A549 treated with AZD2906 at 1 μM for 4 hours (cell line): ENCODE results near the gene LORICRIN. TPM values are rescaled to one million over a fixed set of nuclear protein-coding genes. Genes with fewer than 3 reads are reported as not detected.

Source experiments
- total RNA-seq: library from RNA; stranded (reverse); fragments of 200-300 nt; extraction: Qiagen RNA extraction; gene quantifications from 5 replicates; pipeline ENCODE4 v1.2.3, GENCODE V29; 2022

LORICRIN gene, protein sequence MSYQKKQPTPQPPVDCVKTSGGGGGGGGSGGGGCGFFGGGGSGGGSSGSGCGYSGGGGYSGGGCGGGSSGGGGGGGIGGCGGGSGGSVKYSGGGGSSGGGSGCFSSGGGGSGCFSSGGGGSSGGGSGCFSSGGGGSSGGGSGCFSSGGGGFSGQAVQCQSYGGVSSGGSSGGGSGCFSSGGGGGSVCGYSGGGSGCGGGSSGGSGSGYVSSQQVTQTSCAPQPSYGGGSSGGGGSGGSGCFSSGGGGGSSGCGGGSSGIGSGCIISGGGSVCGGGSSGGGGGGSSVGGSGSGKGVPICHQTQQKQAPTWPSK
- 0.06 TPM in 1 of 5 replicates, not detected in the others for total RNA-seq

DNA sequence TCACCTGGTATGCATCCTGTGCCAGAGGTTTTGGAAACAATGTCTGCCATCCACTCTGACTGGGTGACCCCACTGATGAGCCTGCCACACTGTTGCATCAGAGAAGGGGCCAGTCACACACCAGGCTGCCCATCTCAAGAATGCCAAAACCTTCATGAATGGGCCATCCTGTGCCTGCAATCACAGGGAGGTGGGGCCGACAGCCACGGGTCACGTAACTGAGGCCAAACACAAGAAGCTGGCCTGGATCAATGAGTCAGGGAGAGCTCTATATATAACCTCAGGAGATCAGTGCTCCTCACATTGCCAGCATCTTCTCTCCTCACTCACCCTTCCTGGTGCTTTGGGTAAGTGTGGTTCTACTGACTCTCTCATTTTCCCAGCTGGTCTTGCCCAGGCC, at the start of gene LORICRIN:
Gene LORICRIN, plus strand, starts transcription at position 301 of the 400 bp plus-strand sequence. CDS start 1,263 bp downstream, outside the sequence.

DNA sequence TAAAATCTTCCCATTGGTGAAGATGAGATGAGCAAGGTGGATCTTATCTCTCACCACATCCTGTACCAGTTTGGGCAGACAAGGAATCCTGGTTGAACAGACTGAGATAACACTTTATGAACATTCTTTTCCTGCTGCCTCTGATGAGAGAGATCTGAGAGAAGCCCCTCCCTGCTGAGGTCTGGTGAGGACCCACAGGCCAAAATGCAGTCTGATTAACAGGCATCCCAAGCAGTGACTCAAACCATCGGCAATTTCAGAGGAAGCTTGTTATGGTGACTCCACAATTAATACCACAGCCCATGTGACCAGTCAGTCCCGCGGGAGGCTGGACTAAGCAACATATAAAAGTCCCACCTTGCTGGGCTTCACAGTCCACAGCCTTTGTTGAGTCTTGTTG, 42.3 kb upstream of the LORICRIN start, which contains the start of gene PRR9:
Gene PRR9, plus strand, starts transcription at position 373 of the 400 bp plus-strand sequence. CDS start 561 bp downstream, outside the sequence.

Other genes with a start within 250 kb of the LORICRIN start
- not detected in 5 replicates for gene SPRR1B, start 228.5 kb upstream of the LORICRIN start, total RNA-seq
- not detected in 5 replicates for gene SPRR2D, start 218.6 kb upstream of the LORICRIN start, total RNA-seq
- not detected in 5 replicates for gene SPRR2A, start 202.2 kb upstream of the LORICRIN start, total RNA-seq
- gene SPRR2B, start 188.1 kb upstream of the LORICRIN start, total RNA-seq: not detected in 5 replicates
- not detected in 5 replicates for gene SPRR2E, start 165.2 kb upstream of the LORICRIN start, total RNA-seq
- not detected in 5 replicates for gene SPRR2F, start 146.2 kb upstream of the LORICRIN start, total RNA-seq
- gene SPRR2G, start 108.8 kb upstream of the LORICRIN start, total RNA-seq: not detected in 5 replicates
- not detected in 5 replicates for gene LELP1, start 56.3 kb upstream of the LORICRIN start, total RNA-seq
- 0.05 TPM in 1 of 5 replicates, not detected in the others for gene PRR9, start 42.1 kb upstream of the LORICRIN start, total RNA-seq
- gene PGLYRP3, start 53.3 kb downstream of the LORICRIN start, total RNA-seq: not detected in 5 replicates
- gene PGLYRP4, start 89.2 kb downstream of the LORICRIN start, total RNA-seq: not detected in 5 replicates
- 0.45 to 0.90 TPM (median 0.59 TPM) in 5 replicates for gene S100A9, start 98.2 kb downstream of the LORICRIN start, total RNA-seq
- not detected in 5 replicates for gene S100A12, start 115.9 kb downstream of the LORICRIN start, total RNA-seq
- gene S100A8, start 131.4 kb downstream of the LORICRIN start, total RNA-seq: not detected in 5 replicates
- gene S100A7A, start 156.8 kb downstream of the LORICRIN start, total RNA-seq: not detected in 5 replicates
- gene S100A7, start 201.0 kb downstream of the LORICRIN start, total RNA-seq: not detected in 5 replicates